Measurements from ENCODE around the gene SYNE2. TPM values are rescaled to one million over a fixed set of nuclear protein-coding genes. Genes with fewer than 3 reads are reported as not detected.

SYNE2 gene
- total RNA-seq, 1 experiment from 2014 or later: 33.8 TPM

DNA sequence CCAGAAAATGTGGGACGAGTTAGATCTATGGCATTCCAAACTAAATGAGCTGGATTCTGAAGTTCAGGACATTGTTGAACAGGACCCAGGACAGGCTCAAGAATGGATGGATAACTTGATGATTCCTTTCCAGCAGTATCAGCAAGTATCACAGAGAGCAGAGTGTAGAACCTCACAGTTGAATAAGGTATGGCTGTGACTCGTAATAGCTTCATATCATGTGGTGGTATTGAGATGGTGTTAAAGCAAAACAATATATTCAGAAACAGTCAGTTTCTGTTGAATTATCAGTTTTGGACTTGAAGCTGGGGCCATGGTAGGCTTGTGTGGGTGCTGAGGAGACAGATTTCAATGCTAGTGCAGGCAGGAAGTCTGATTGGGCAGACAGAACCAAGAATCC is 227.6 kb downstream of the SYNE2 start:
- no peak for DNase-seq (ENCODE audit: low read depth in 1 of 2, low spot score in 2 of 2)
- no peaks in the 10 kb centered on the region for H3K27me3 ChIP-seq (replicated peaks)
- H3K36me3 ChIP-seq: peaks cover 16% of the 10 kb centered on the region; the same call in 1 of the 2 replicates
- H3K4me1 ChIP-seq (replicated peaks): peaks cover 10% of the 10 kb centered on the region
- H3K4me3 ChIP-seq: no peak overlapping the region
- H3K27ac ChIP-seq: no peak overlapping the region
- H3K9me3 ChIP-seq (replicated peaks): no peaks in the 10 kb centered on the region

- no peak overlapping the region for H3K4me3 ChIP-seq
- H3K27me3 ChIP-seq (replicated peaks): no peaks in the 10 kb centered on the region
- peaks cover 16% of the 10 kb centered on the region; the same call in 1 of the 2 replicates for H3K36me3 ChIP-seq
- H3K27ac ChIP-seq: no peak overlapping the region
- peaks cover 5% of the 10 kb centered on the region for H3K4me1 ChIP-seq (replicated peaks)
- no peak for DNase-seq (ENCODE audit: low read depth in 1 of 2, low spot score in 2 of 2)
- no peaks in the 10 kb centered on the region for H3K9me3 ChIP-seq (replicated peaks)
Measured at GRCh38 chr14:64081174-64081746, 228.5 kb downstream of the SYNE2 start.

GRCh38 chr14:64082837-64083236 is 230.0 kb downstream of the SYNE2 start:
- Histone ChIP-seq H3K36me3 (peaks cover 16% of the 10 kb centered on the region; the same call in 1 of the 2 replicates), H3K27ac (no peak overlapping the region), H3K4me1 (replicated peaks) (peaks cover 5% of the 10 kb centered on the region), H3K27me3 (replicated peaks) (no peaks in the 10 kb centered on the region), H3K4me3 (no peak overlapping the region), H3K9me3 (replicated peaks) (no peaks in the 10 kb centered on the region)
- DNase-seq (ENCODE audit: low read depth in 1 of 2, low spot score in 2 of 2): peak in 1 of 2 experiments; percentile 7

DNA sequence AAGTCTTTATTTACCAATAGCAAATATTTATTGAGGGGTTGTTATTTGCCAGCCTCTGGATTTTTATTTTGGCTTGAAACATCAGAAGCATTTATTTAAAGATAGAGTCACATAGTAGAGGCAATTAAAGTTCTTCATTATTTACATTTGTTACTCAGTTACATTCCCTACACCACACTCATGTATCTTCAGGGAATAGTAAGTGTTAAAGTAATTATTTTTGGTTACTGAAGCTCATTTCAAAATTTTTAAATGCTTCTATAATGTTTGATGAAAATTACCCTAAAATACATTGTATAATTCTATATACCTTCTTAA is 235.8 kb downstream of the SYNE2 start:
- DNase-seq (ENCODE audit: low read depth in 1 of 2, low spot score in 2 of 2): no peak
- Histone ChIP-seq H3K27me3 (replicated peaks) (no peaks in the 10 kb centered on the region), H3K27ac (no peak overlapping the region)

GRCh38 chr14:64089920-64090319 is 237.1 kb downstream of the SYNE2 start:
- H3K9me3 ChIP-seq (replicated peaks): no peaks in the 10 kb centered on the region
- H3K27ac ChIP-seq: no peak overlapping the region
- no peaks in the 10 kb centered on the region for H3K4me1 ChIP-seq (replicated peaks)
- no peak overlapping the region for H3K4me3 ChIP-seq
- H3K27me3 ChIP-seq (replicated peaks): no peaks in the 10 kb centered on the region
- H3K36me3 ChIP-seq: peaks cover 8% of the 10 kb centered on the region; the same call in 1 of the 2 replicates
- no peak for DNase-seq (ENCODE audit: low read depth in 1 of 2, low spot score in 2 of 2)

More for the DNA sequence above, 235.8 kb downstream of the SYNE2 start:
- H3K4me1 ChIP-seq (replicated peaks): no peaks in the 10 kb centered on the region
- H3K9me3 ChIP-seq (replicated peaks): no peaks in the 10 kb centered on the region
- H3K36me3 ChIP-seq: peaks cover 13% of the 10 kb centered on the region; the same call in 1 of the 2 replicates
- H3K4me3 ChIP-seq: no peak overlapping the region

- Histone ChIP-seq H3K9me3 (replicated peaks) (no peaks in the 10 kb centered on the region), H3K4me3 (no peak overlapping the region), H3K27ac (no peak overlapping the region), H3K4me1 (replicated peaks) (0 out of 2 replicates have a peak, but pooled peaks cover 3% of the 10 kb centered on the region), H3K27me3 (replicated peaks) (no peaks in the 10 kb centered on the region), H3K36me3 (peaks cover 8% of the 10 kb centered on the region; the same call in 1 of the 2 replicates)
- DNase-seq (ENCODE audit: low read depth in 1 of 2, low spot score in 2 of 2): no peak
Measured at GRCh38 chr14:64091217-64091616, 238.4 kb downstream of the SYNE2 start.

- Histone ChIP-seq H3K27ac (no peak overlapping the region), H3K4me3 (no peak overlapping the region), H3K4me1 (replicated peaks) (0 out of 2 replicates have a peak, but pooled peaks cover 3% of the 10 kb centered on the region), H3K27me3 (replicated peaks) (no peaks in the 10 kb centered on the region), H3K36me3 (peaks cover 8% of the 10 kb centered on the region; the same call in 1 of the 2 replicates), H3K9me3 (replicated peaks) (no peaks in the 10 kb centered on the region)
- no peak for DNase-seq (ENCODE audit: low read depth in 1 of 2, low spot score in 2 of 2)
Measured at GRCh38 chr14:64092338-64092737, 239.5 kb downstream of the SYNE2 start.

DNA sequence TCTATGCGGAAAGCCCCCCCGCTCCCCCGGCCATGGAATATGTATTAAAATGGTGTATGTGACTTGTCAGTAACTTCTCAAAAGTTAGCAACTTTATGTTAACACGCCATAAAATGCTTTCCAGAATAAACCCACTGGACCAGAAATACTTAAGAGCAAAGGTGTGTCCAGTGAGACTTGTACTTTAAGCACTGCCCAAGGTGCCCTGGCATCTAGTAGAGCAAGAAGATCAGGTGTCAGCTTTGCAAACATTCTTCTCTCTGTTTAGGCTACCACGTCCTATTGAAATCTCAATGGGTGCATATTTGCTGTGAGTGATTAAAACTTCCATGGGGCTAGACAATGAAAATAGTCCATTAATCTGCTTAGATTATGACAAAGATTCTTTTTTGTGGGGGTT is 240.1 kb downstream of the SYNE2 start:
- Histone ChIP-seq H3K9me3 (replicated peaks) (no peaks in the 10 kb centered on the region), H3K4me1 (replicated peaks) (0 out of 2 replicates have a peak, but pooled peaks cover 3% of the 10 kb centered on the region), H3K36me3 (peaks cover 8% of the 10 kb centered on the region; the same call in 1 of the 2 replicates), H3K27ac (no peak overlapping the region), H3K27me3 (replicated peaks) (no peaks in the 10 kb centered on the region), H3K4me3 (no peak overlapping the region)
- no peak for DNase-seq (ENCODE audit: low read depth in 1 of 2, low spot score in 2 of 2)

GRCh38 chr14:64095620-64096019 is 242.8 kb downstream of the SYNE2 start:
- Histone ChIP-seq H3K4me1 (replicated peaks) (0 out of 2 replicates have a peak, but pooled peaks cover 3% of the 10 kb centered on the region), H3K9me3 (replicated peaks) (no peaks in the 10 kb centered on the region), H3K36me3 (peaks cover 8% of the 10 kb centered on the region; the same call in 1 of the 2 replicates), H3K27me3 (replicated peaks) (no peaks in the 10 kb centered on the region), H3K27ac (no peak overlapping the region), H3K4me3 (no peak overlapping the region)
- peak in 1 of 2 experiments; percentile 7 for DNase-seq (ENCODE audit: low read depth in 1 of 2, low spot score in 2 of 2)

DNA sequence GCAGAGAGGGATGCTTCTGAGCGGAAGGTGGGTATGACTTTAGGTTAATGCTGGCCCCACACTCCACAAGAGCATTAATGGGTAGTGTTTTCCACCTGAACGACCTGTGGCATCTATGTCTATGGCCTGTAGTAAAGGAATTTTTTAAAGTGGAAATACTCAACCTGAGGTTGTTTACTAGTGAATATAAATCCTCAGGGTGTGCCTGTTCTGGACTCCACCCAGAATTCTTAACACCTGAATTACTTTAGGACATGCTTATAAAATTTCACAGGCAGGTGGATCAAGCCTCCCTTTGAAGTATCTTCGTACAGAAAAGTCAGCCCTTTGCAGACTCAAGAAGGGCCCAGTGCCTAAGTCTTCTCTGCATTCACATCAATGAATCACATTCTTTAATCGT is 245.3 kb downstream of the SYNE2 start:
- Histone ChIP-seq H3K4me3 (no peak overlapping the region), H3K36me3 (peaks cover 3% of the 10 kb centered on the region; the same call in 1 of the 2 replicates), H3K4me1 (replicated peaks) (0 out of 2 replicates have a peak, but pooled peaks cover 3% of the 10 kb centered on the region), H3K27me3 (replicated peaks) (no peaks in the 10 kb centered on the region), H3K9me3 (replicated peaks) (no peaks in the 10 kb centered on the region), H3K27ac (no peak overlapping the region)
- no peak for DNase-seq (ENCODE audit: low read depth in 1 of 2, low spot score in 2 of 2)

DNA sequence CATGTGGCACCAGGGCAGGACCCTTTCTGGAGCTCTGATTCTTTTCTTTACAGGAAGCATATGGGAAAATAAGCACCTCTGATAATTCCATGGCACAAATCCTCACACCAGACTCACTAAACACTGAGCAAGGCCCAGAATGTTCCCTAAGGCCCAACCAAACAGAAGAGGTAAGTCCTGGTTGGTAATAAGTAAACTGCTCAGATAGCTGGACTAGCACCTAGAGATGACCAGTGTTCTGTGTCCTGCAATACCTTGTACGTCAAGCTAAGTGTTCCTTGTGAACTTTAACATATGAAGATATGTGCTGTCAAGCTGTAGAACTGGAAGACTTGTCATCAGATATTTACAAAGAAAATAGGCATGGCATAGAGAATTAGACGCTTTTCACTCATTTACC is 254.6 kb downstream of the SYNE2 start:
- Histone ChIP-seq H3K4me3 (no peak overlapping the region), H3K9me3 (replicated peaks) (no peaks in the 10 kb centered on the region), H3K4me1 (replicated peaks) (no peaks in the 10 kb centered on the region), H3K27ac (no peak overlapping the region), H3K36me3 (peaks cover 7% of the 10 kb centered on the region), H3K27me3 (replicated peaks) (no peaks in the 10 kb centered on the region)
- DNase-seq (ENCODE audit: low read depth in 1 of 2, low spot score in 2 of 2): no peak

GRCh38 chr14:64109819-64110554 is 257.2 kb downstream of the SYNE2 start:
- Histone ChIP-seq H3K36me3 (peaks cover 4% of the 10 kb centered on the region; the same call in 1 of the 2 replicates), H3K27me3 (replicated peaks) (no peaks in the 10 kb centered on the region), H3K4me3 (no peak overlapping the region), H3K4me1 (replicated peaks) (no peaks in the 10 kb centered on the region), H3K9me3 (replicated peaks) (no peaks in the 10 kb centered on the region), H3K27ac (no peak overlapping the region)
- DNase-seq (ENCODE audit: low read depth in 1 of 2, low spot score in 2 of 2): no peak

DNA sequence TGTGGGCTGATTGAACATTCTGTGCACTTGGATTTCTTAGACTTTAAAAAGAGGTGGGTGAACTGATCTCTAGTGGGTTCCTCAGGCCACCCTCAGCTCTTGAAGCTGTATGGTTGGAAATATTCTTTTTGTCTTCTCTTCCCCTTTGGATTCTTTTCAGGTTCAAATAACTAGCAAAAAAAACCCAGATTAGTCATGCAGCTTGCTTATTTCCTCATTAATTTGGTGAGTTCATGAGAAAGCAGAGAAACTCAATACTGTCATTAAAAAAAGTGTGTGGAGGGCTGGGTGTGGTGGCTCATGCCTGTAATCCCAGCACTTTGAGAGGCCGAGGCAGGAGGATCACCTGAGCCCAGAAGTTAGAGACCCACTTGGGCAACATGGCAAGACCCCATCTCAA is 258.0 kb downstream of the SYNE2 start:
- Histone ChIP-seq H3K27me3 (replicated peaks) (no peaks in the 10 kb centered on the region), H3K4me3 (no peak overlapping the region), H3K36me3 (peaks cover 4% of the 10 kb centered on the region; the same call in 1 of the 2 replicates), H3K27ac (no peak overlapping the region), H3K9me3 (replicated peaks) (no peaks in the 10 kb centered on the region), H3K4me1 (replicated peaks) (no peaks in the 10 kb centered on the region)
- no peak for DNase-seq (ENCODE audit: low read depth in 1 of 2, low spot score in 2 of 2)

Data from SJSA1 (cell line).